HG03571 (cell line): ENCODE measurements around the gene NT5C1B.

Experiments used
- ATAC-seq: cut with Tn5 transposase; IDR thresholded peaks from one replicate; pipeline ENCODE4 v1.9.1; 2021; ENCODE audit not compliant: unreplicated experiment

NT5C1B gene

GRCh38 chr2:18517386-18517785 lies 72.0 kb downstream of the NT5C1B start:
- no peak for ATAC-seq

- no peak for ATAC-seq
Measured at GRCh38 chr2:18516112-18516511, 73.3 kb downstream of the NT5C1B start.

DNA sequence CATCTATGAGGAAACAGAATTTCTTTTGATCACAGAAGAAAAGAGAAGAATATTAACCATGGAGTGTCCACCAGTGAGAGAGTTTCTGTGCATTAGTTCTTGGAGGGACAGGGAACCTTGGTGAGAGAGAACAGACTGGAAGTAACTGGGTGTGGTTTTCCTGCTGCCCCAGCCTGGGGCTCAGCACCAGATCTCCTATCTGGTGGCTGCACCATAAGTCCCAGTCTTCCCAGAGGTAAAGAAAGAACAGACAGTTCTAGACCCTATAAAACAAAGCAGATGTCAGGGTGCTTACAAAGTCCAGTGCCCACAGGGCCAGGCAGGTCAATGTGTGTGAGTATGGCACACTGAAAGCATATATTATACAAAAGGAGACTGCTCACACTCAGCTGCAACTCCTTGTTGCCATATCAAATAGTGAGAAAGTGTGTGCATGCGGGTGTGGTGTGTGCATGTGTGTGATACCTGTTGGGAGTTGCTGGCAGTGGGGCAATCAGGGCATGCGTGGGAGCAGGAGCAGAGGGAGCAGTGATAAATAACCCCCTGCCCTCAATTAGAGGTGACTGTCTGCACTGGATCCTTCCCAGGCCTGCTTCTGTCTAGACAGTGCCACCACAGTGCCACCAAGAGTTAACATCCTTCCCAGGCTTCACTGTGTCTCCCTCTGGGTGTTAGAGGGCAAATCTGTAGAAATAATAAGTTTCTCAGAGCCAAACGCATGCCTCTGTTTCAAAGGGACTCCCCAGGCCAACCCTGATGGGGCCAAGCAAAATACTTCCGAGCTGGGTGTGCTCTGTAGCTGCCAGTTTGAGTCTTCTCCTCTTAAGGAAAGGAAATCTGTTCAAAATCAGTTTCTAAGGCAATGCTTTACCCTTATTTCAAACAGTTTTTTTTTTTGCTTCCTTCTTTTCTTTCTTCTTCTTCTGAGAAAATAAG lies 74.6 kb downstream of the NT5C1B start:
- no peak for ATAC-seq
